HG02970 (cell line): ENCODE results near the gene SLC2A4.
"Not testable (repeated sequence)": the region's sequence is repeated elsewhere in the genome, so short reads cannot be mapped to it uniquely, and the experiment has no call there.

Experiments
- ATAC-seq: cut with Tn5 transposase; IDR thresholded peaks from one replicate; pipeline ENCODE4 v1.9.1; 2021; ENCODE audit warnings: mild to moderate bottlenecking, moderate library complexity, moderate number of reproducible peaks; ENCODE audit not compliant: unreplicated experiment, low FRiP score

Gene SLC2A4

DNA sequence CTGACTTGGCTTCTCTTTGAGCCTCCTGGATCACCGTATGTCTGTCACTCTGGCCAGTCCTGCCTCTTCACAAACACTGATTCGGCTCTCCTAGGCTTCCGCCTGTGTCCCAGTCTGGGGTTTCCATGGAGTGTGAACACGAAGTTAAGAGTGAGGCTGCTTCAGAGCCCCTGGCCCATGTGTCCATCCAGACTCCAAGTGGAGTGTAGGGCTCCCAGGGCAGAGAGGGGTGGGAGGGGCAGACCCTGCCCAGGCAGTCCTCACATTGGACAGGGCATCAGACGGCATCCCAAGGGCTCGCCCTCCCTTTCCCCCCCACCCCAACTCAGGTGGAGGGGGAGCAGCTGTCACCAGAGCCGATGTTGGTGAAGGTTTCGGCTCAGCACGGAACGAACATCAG is 37.7 kb upstream of the SLC2A4 start:
- ATAC-seq: not testable (repeated sequence)

DNA sequence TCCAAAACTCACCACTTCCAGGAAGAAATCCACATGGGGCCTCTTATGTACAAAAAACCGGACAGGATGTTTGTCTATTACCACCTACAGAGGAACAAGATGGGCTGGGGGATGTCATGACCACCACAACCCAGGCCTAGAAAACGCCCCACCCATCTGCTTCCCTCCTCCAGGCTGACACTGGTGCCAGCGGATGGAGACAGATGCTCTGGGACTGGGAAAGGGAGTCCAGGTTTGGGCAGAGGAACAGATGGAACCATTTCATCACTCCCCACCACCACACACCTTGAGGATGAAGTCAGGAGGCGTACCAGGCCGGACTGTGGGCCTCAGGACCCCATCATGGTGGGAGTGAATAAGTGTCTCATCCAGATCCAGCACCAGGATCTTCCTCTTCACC is 34.7 kb upstream of the SLC2A4 start:
- ATAC-seq: no peak

DNA sequence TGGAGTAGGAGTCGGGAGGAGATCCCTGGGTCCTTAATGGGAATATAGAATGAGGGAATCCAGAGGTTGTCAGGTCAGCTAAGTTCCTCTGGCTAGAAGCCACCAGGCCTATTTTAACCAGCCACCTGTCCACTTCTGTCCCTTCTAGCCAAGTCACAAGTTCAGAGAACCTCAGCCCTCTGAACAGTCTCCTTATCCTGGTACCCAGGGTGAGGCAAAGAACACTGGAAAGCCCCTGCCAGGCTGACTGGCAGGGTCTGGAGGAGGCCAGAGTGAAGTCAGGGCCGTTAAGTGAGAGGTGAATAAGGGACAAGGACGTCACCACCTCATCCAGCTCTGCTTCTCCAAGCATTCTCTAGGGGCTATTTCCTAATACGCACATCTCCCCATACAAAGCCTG is 32.7 kb upstream of the SLC2A4 start:
- ATAC-seq: no peak

DNA sequence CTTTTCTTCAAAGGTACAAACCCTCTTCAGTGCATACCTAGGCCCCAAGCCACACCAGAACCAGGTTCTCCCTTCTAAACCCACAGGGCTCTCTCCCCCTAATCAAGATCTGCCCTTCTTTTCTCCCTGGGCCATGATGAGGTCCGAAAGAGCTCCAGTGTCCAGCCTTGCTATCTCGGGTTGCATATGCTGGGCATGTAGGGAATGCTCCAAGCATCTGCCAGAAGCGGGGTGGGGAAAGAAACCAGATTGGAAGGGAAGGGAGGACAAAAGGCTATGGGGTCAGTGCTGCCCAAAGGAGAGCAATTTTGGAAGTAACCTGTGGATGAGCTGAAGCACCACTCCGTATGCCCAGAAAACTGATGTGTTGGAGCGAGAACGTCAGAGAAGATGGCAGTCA is 32.3 kb upstream of the SLC2A4 start:
- ATAC-seq: no peak

DNA sequence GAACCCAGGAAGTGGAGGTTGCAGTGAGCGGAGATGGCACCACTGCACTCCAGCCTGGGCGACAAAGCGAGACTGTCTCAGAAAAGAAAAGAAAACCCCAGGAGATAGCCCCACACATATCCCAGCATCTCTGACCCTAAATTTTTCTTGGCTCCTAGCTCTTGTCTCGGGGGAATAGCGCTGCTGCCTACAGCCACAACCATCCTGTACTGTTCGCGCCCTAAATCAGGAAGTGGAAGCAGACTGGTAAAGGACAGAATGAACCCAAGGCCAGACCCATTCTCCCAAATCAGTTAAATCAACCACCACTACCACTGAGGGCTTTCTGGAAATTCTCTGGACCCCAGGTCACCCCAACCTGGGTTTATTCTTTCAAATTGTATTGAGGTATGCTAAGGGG is 31.7 kb upstream of the SLC2A4 start:
- no peak for ATAC-seq

DNA sequence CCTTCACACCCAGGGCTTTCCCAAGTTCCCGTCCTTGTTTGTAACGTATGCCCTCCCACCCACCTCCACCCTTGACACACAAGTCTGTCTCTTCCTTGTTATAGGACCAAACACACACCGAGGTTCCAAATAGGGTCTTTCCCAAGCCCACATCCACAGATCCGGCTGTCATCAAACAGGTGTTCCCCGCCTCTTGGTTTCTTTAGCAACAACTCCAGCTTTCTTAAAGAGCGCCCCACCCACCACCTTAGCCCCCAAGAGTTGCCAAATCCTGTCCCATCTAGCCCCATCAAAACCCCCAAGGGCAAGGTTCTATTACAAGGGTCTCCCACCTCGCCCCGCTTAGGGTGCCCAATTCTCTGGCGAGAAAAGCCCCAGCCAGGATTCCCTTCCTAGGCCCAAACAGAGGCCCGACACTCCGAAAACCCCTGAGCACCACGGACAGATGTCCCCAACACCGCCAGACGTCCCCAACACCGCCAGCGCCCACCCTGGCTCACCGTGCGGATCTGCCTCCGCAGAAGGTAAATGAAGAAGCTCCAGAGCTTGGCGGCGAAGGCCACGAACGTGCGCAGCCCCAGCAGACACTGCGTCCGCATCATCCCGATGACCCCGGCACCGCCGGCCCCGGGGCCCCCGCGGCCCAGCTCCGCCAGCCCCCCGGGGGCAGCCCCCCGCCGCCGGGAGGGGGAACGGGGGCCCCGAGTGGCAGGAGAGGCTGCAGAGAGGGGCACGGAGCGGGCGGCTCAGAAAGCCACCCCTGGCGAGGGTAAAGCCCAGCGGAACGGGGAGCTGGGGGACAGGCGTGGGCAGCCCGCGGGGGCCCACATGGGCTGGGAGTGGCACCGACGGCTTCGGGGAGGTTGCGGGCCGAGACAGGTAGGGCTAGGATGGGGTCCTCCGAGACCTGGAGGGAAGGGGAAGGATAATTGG is 30.6 kb upstream of the SLC2A4 start:
- no peak for ATAC-seq

DNA sequence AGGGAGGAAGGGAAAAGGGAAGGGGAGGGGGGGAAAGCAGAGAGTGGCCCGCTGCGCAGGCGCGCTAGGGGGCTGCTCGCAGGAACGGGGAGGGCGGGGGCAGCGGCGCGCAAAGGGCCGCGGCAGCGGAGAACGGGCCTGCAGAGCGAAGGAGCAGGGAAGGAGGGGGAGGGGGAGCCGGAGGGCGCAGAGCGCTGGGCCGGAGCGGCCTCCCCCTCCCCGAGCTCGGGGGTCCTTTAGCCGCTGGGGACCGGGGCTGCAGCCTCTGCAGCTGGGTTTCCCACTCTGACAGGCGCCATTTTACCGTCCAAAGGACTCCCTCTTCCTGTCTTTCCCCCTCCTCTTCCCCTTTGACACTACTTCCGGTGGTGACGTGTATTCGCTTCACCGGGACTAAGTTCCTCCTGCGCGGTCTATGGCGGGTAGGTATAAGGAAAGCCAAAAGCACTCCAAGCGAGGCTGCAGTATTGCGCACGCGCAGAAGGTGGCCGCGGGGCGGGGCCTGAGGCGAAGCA is 29.8 kb upstream of the SLC2A4 start, which contains the start of gene CTDNEP1:
Gene CTDNEP1, minus strand, starts transcription at position 74 of the 515 bp plus-strand sequence. CDS start 438 bp downstream, outside the sequence.
- peak; percentile 82 for ATAC-seq

DNA sequence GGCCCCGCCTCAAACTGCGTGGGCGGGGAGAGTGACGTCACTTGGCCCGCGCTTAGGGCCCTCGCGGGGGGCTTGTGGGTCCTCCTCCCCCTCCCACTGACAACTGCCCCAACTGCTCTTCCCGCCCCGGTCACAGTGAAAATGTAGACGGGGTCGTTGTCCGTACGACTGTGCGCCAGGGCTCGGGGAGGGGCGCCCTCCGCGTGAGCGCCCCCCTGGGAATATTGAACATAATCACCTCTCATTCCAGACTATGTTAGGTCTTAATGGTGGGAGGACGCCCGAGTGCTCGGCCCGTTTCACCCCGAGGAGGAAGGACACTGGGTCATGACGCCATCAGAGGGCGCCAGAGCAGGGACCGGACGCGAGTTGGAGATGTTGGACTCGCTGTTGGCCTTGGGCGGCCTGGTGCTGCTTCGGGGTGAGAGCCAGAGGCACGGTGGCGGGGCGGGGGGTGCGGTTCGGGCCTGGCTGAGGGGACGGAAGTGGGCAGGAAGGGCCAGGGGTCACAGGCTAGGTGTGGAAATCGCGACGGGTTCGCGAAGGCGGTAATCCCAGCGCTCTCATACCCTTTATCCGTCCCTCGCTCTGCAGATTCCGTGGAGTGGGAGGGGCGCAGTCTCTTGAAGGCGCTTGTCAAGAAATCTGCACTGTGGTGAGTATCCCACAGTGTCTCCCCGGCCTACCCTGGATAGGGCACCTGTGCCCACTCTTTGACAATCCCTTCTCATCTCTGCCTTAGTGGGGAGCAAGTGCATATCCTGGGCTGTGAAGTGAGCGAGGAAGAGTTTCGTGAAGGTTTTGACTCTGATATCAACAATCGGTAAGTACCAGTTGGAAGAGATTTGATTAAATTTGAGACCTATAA is 29.1 kb upstream of the SLC2A4 start, which contains the start of gene ELP5:
Gene ELP5, plus strand, starts transcription at position 40 of the 868 bp plus-strand sequence. Its CDS starts 336 bp downstream, at position 376.
- ATAC-seq: peak; percentile 43

DNA sequence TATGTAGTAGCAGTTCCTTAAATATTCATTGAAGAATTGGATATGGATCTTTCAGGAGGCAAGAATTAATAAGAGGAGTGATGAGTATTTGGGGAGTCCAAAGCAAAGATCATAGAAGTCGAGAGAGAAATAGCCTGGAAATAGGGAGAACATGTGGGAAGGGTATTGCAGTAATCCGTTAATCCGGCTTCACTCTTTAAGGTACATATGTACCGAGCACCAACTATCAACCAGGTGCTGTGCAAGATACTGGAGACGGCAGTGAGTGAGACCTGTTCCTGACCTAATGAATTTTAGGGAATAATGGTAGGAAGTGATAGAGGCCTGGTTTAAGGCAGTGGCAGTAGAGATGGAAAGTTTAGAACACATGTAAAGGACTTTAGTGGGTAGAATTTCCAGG is 28.4 kb upstream of the SLC2A4 start:
- no peak for ATAC-seq

DNA sequence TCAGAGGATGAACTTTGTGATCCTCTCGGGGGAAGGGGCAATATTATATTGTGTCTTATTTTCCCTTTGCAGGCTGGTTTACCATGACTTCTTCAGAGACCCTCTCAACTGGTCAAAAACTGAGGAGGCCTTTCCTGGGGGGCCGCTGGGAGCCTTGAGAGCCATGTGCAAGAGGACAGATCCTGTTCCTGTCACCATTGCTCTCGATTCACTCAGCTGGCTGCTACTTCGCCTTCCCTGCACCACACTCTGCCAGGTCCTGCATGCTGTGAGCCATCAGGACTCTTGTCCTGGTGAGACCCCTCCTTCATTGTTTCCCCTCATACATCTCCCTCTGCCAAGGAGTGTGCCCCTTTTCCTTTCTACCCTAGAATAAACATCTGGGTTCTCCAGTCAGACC is 27.0 kb upstream of the SLC2A4 start:
- ATAC-seq: no peak

DNA sequence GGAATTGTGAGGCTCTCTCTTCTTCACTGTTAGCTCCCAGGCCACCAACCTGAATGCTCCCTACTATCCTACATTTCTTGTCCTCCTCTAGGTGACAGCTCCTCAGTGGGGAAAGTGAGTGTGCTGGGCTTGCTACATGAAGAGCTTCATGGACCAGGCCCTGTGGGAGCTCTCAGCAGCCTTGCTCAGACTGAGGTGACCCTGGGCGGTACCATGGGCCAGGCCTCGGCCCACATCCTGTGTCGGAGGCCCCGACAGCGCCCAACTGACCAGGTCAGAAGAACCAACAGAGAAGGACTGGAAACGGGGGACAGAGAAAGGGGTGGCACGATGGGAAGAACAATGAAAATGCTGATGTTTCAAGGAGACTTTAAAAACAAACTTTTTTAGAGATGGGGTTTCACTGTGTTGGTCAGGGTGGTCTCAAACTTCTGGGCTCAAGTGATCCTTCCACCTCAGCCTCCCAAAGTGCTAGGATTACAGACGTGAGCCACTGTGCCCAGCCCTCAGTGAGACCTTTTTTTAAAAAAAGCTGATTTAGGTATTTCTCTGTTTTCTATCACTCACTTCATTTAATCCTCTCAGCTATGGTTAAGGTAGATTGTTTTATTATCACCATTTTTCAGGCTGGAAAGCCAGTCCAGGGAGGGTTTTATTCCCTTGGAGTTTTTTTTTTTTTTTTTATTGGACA is 24.6 kb upstream of the SLC2A4 start:
- ATAC-seq: no peak

DNA sequence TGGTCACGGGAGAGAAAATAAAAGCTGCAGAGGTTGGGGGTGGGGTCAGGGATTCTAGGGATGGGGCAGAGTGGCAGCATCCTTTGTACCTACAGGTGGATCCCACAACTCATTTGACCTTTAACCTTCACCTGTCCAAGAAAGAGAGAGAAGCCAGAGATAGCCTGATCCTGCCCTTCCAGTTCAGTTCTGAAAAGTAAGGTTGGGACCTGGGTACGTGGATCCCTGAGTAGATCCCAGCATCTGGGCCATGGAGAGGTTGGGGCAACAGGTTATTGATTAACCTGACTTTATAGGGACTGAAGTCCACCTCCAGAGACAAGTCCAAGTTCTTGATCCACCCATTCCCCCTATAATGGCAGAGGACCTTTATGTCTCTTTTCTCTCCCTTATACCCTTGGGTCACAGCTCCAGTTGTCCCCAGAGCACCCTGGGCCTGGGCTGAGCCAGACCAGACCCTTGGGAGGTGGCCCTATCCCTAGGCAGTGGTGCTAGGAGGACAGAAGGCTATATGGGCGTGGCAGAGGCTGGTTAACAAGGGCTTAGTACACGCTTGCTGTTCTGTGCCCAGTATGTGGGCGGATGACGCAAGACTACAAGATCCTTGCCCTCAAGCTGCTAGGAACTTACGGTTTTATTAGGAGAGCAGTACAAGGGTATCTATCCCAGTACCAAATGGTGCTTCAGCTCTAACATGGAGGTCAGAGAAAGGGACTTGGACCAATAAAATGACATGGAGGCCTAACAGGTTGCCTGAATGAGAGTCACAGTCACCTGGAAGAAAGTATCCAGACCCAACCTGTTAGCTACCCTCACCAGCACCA is 22.6 kb upstream of the SLC2A4 start:
- ATAC-seq: no peak

DNA sequence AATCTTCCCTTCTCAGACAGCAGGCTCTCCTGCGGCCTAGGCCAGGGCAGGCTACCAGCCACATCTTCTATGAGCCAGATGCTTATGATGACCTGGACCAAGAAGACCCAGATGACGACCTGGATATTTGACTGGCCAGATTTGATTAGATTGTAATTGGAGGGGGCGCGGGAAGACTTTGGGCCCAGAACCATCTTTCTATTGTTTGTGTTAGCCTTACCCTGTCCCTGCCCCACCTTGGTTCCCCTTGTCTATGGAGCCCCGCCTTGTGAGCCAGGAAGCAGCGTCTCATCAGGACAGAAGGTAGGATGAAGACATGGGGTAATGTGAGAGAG is 22.0 kb upstream of the SLC2A4 start:
- ATAC-seq: no peak

DNA sequence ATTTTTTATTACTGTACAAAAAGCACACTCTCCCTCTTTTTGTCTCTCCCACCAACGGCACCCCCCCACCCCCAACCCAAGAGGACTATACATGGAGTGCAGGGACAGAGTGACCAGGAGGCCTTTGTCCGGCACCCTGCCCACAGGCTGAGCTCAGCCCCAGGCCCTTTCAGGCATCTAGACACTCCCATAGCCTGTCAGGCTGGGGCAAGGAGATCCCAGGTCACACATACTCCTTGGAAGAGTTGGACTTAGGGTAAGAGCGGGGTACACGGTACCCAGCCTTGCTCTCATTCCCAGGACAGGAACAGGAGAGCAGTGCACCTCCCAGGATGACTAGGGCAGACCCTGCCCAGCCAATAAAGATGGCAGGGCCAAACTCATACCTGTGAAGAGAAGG is 21.4 kb upstream of the SLC2A4 start:
- no peak for ATAC-seq

DNA sequence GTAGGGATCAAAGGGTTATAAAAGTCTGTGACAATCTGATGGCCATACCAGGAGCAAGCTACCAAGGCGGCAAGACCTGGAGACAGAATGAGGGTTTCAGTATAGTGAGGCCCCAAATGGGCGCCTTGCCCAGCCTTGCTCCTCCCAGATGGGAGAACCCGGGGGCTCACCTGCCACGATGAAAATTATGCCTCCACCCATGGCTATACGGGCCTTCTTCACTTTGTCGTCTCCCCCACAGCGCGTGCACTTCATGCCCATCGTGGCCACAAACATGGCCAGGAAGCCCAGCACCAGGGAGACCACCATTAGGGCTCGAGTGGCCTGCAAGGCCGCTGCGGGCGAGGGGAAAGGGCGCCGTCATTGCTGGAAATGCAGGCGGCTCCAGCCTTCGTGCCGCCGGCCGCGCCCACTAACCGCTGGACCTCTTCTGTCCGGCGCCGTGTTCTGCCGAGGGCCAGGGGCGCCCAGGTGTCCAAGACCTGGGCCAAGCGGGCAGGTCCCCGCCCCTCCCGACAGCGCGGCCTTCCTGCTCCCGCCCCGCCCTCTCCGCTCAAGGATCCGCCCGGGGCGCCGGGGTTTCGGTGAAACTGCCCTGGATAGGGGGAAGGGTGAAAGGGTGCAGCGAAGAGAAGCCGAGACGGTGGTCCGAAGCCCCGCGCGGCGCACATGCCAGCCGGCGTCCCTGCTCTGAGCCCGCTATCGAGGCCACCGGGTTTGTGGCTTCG is 20.7 kb upstream of the SLC2A4 start:
- ATAC-seq: no peak

DNA sequence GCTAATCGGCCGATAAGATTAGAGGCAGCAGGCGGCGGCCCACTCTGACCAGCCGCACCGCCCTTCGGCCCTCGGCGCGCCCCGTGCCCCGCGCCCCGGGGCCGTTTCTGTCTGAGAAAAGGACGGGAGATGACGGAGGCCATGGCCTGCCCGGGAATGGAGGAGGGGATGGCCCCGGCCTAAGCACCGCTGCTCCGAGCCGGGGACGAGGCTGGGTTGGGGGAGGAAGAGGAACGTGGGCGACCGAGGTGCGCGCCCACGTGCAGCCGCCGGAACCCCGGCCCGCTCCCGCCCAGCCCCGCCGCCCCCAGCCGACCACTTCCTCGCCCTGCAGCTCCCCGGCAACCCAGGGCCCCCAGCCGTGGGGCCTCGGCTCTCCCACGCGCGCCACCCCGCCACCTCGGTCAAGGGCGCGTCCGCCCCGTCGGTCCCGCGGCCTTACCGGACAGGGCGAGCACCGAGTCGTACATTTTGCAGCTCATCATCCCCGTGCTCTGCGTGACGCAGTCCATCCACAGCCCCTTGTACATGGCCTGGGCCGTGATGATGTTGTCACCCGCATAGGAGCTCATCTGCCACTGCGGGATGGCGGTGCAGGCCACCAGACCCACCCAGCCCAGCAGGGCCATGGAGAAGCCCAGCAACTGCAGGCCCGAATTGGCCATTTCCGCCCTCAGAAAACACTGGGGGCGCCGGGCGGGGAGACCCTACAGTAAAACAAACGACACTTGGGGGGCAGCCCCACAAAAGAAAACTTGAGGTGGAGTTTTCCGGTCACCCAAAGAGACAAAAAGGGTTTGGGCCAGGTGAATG is 19.9 kb upstream of the SLC2A4 start:
- no peak for ATAC-seq

DNA sequence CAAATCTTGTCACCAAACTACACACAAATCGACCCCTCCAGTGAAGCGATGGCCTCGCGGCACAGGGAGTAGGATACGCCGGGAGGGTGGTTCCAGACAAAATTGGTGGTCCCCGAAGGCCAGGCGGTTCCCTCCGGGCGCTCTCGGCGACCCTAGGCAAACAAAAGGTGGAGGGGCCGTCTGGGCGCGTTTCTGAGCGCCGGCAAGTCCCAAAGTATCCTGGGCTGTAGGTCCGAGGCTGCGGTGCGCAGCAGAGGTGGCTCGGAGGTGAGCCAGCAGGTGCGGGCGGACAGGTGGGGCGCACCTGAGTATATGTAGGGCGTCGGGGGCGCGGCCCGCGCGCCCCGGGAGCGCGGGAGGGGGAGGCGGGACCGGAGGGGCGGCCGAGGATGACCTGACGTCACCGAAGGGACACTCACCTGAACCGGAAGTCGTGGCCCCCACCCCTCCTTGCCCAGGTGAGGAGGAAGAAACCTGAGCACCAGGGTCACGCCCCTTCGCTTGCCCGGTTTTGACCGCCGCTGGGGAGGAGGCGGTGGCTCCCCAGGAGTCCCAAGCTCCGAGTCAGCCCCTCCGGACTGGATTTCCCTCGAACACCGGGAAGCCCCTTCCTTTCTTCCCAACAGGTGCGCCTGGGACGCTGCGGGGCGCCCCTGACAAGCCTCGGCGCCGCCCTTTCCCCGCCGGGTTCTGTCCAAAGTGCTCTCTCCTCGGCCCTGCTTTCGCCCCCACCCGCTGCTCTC is 19.2 kb upstream of the SLC2A4 start, which contains the start of gene CLDN7:
Gene CLDN7, minus strand, starts transcription at position 287 of the 743 bp plus-strand sequence. CDS start 435 bp downstream, outside the sequence.
- no peak for ATAC-seq
